ENCODE results near the gene DDX51. TPM values are rescaled to one million over a fixed set of nuclear protein-coding genes. Genes with fewer than 3 reads are reported as not detected.

The DDX51 gene
- total RNA-seq, 1 donor, result 8.2 TPM

DNA sequence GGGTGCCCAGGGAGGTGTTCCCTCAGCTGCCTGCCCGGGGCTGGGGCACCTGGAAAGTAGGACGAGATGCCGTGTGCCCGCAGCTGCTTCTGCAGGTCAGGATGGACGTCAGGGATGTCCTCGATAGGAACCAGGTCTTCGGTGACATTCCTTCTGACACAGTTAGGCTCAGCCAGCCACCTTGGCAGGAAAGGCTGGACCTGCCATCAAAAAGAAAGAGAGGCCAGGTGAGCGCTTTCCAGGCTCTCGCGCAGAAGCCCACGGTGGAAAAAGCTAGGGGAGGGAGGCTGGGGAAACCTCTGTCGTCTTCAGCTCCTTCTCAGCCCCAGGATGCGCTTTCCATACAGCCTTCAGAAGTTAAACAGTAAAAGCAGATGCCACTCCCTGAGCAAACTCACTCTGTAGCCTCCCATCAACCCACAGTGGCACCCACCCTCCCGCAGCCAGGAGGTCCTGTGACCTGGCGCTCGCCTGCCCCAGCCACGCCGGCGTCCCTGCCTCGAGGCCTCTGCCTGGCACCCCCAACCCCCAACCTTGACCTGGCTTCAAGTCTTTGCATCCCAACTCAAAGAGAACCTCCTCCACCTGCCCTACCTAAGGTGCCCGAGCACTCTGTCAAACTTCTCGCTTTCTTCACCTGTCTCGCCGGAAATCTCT is 1.3 kb downstream of the DDX51 start:
- DNase-seq (ENCODE audit: low read depth), result no peak
- peak overlapping the region; percentile 90 for H3K4me3 ChIP-seq (ENCODE audit: low read depth, low read length)
- TF ChIP-seq, protein P1, sequence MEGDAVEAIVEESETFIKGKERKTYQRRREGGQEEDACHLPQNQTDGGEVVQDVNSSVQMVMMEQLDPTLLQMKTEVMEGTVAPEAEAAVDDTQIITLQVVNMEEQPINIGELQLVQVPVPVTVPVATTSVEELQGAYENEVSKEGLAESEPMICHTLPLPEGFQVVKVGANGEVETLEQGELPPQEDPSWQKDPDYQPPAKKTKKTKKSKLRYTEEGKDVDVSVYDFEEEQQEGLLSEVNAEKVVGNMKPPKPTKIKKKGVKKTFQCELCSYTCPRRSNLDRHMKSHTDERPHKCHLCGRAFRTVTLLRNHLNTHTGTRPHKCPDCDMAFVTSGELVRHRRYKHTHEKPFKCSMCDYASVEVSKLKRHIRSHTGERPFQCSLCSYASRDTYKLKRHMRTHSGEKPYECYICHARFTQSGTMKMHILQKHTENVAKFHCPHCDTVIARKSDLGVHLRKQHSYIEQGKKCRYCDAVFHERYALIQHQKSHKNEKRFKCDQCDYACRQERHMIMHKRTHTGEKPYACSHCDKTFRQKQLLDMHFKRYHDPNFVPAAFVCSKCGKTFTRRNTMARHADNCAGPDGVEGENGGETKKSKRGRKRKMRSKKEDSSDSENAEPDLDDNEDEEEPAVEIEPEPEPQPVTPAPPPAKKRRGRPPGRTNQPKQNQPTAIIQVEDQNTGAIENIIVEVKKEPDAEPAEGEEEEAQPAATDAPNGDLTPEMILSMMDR (IDR thresholded peaks at IDR 0.05; ENCODE audit: insufficient read depth, low read depth, low read length), result no peak

DNA sequence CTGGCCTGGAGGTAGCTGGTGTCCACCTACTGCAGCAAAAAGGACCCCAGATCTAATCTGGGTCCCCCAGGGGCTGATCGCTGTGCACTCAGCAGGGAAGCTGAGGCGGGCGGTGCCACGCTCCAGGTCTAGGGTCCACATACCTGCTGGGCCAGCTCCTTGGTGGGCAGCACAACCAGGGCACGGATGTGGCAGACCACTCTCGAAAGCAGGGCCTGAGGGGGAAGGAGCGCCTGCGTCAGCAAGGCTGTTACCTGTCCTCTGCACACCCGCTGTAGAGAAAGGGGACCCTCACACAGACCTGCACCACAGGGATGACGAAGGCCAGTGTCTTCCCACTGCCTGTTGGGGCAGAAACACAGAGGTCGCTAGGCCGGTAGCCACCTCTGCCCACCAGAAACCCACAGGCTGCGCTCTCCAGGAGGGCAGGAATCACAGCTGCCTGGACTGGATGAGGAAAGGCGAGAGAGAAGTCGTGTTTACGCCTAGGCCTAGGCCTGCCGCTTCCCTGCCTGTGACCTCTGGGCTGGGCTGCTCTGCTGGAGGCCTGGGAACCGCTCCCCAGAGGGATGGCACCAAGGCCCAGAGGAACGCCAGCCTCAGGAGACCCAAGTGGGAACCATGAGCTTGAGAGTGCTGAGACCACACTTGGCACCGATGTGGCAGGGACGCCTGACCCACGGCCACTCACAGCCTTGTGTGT is 2.0 kb downstream of the DDX51 start:
- no peak for DNase-seq (ENCODE audit: low read depth)

DNA sequence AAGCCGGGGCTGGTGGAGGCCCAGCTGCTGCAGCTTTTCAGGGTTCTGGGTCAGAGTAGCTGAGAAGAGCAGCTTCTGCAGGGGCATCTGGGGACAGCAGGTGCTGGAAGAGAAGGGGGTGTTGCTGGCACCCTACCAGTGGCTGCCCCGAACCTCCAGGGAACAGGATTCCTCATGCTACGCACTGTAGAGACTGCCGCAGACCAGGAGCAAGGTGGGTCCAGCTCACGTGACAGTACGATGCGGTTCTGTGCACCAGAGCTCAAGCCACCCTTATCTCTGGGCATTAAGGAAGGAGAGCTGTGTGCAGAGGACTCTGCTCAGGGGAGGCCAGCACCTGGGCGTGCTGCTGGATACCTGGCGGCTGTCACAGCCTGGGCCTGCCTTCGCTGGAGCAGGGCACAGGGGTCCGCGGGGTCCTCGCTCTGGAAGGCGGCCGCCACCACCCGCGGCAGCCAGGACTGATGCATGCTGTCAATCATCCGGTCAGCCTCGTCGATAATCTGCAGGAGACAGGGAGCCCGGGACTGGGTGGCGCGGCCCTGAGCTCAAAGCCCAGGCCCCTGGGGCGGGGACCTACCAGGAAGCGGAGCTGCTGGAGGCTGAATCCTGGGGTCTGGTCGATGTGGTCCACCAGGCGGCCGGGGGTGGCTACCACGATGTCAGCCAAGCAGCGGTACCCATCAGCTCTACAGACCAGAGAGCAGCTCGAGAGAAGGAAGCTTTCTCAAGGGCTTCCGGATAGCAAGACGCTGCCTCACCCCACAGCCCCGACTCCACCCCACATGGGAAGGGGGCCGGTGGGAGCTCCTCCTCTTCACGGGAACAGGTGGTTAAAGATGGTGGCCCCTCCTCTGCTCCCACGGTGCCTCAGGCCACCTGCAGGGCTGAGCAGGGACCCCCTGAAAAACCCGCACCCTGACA is 2.9 kb downstream of the DDX51 start:
- H3K4me3 ChIP-seq (ENCODE audit: low read depth, low read length), result no peak overlapping the region
- TF ChIP-seq, protein P1 (IDR thresholded peaks at IDR 0.05; ENCODE audit: insufficient read depth, low read depth, low read length), result no peak
- DNase-seq (ENCODE audit: low read depth), result no peak

More for the DNA sequence above, 2.0 kb downstream of the DDX51 start:
- H3K4me3 ChIP-seq (ENCODE audit: low read depth, low read length), result no peak overlapping the region
- TF ChIP-seq, protein P1 (IDR thresholded peaks at IDR 0.05; ENCODE audit: insufficient read depth, low read depth, low read length), result no peak

DNA sequence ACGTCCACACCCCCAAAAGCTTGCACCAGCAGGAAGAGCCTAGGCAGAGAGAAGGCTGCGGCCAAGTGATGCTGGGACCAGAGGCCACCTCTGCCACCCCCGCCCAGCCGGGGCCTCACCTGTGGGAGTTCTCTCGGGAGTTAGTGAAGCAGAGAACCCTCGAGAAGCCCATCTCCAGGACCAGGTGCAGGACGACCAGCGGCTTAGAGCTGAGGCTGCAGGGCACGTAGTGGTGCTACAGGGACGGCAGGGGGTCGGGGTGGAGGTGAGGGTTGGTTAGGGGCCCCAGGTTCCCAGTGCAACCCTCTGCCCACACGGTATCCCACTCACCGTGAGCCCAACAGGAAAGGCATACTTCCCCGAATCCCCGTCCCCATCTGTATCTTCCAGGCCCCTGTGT is 3.6 kb downstream of the DDX51 start:
- DNase-seq (ENCODE audit: low read depth), result no peak
- TF ChIP-seq, protein P1 (IDR thresholded peaks at IDR 0.05; ENCODE audit: insufficient read depth, low read depth, low read length), result no peak

DNA sequence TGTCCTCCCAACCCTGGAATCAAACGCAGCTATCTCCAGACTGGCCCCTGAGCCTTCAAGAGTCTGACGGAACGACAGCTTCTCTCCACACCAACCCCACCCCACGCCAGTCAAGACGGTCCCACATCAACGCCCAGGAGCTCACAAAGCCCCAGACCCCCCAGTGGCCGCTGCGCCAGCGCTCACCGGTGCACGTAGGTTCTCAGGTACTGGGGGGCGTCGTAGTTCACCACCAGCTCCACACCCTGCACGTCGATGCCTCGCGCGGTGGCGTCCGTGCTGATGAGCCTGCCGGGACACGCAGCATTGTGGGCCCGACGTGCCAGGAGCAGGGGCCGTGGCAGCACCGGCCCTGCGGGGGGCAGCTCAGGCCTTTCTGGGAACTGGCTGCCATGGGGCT is 4.2 kb downstream of the DDX51 start:
- TF ChIP-seq, protein P1 (IDR thresholded peaks at IDR 0.05; ENCODE audit: insufficient read depth, low read depth, low read length), result no peak
- no peak for DNase-seq (ENCODE audit: low read depth)
- no peak overlapping the region for H3K4me3 ChIP-seq (ENCODE audit: low read depth, low read length)

More for the DNA sequence above, 3.6 kb downstream of the DDX51 start:
- no peak overlapping the region for H3K4me3 ChIP-seq (ENCODE audit: low read depth, low read length)

DNA sequence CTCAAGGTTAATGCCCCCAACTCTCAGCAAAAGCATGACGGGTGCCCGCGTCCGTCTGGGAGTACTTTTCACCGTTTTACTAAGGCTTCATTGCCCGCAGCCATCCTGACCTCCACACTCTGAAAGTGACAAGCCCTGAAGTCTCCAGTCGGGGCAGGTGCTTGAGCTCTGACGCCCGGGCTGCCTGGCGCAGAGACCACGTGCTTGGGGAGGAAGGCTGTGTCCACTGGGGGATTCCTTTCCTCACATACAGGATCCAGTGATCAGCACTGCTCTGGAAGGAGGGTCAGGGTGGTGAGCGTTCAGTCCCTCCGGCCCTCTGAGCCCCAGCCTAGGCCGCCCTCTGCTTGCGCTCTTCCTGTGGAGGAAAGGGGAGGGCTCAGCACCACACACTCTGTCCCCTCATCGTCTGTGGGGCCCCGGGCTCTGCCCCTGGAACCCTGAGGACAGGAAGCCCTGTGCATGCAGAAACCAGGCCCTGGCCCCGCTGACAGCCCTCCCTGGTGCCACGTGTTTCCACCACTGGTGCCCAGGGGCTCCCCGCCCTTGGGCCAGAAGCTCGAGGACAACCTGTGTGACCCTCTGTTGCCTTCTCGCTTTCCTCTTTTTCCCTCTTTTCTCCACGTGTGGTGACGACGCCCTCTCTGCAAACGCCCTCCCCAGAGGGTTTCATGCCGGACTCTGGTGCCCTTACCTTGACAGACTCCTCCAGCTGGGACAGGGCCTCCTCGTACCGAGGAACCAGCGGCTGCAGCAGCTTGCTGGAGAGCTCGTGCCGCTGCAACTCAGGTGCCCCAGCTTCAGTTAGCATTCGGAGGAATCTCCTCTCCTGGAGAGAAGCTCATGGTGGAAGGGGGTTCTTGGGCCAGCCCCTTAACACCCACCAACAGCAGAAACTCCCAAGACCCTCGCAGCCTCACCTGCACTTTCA is 4.9 kb downstream of the DDX51 start:
- TF ChIP-seq, protein P1 (IDR thresholded peaks at IDR 0.05; ENCODE audit: insufficient read depth, low read depth, low read length), result no peak
- no peak for DNase-seq (ENCODE audit: low read depth)
- H3K4me3 ChIP-seq (ENCODE audit: low read depth, low read length), result no peak overlapping the region

Data from fibroblast of villous mesenchyme (primary cell).